Measurements from ENCODE around the gene NFKBIA. TPM values are rescaled to one million over a fixed set of nuclear protein-coding genes. Genes with fewer than 3 reads are reported as not detected.
A peak's percentile ranks its signal among the peaks of the same experiment; 100 is the strongest.

Gene NFKBIA
- total RNA-seq, 5 donors from 2014 or later (not counting 1 experiment from before 2014, with no cell fraction given): 129 to 1,245 (median 169) TPM

DNA sequence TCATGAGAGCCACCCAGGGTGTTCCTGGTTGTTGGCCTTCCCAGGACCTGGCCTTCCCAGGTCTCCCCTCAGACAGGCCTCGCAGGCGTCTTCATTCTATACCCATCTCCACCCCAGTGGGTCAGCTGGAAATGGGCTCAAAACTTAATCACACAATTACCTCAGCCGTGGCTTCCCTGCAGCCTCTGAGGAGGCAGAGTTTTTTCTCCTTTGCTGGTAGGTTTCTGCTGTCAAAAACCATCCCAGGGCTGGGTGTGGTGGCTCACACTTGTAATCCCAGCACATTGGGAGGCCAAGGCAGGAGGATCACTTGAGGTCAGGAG is 13.2 kb downstream of the NFKBIA start:
- H3K9me3 ChIP-seq: no peaks in the 10 kb centered on the region
- DNase-seq: no peak
- H3K4me1 Mint-ChIP-seq: no peaks in the 10 kb centered on the region
- H3K36me3 ChIP-seq (ENCODE audit: control insufficient read depth in 2 of 2, extremely low read depth in 1 of 2, insufficient read depth in 1 of 2, low read length in 1 of 2): no peaks in the 10 kb centered on the region
- no peak overlapping the region for H3K4me3 Mint-ChIP-seq
- no peaks in the 10 kb centered on the region for H3K27me3 ChIP-seq (replicated peaks in 1 of 2; ENCODE audit: control insufficient read depth in 2 of 2, extremely low read depth in 1 of 2, insufficient read depth in 2 of 2, low read length in 1 of 2)
- no peak overlapping the region for H3K27ac Mint-ChIP-seq
- ChIA-PET CTCF (interaction anchor here (0.5 kb wide), 2 partner anchors 10 to 16 kb away, joined by 4 read pairs; no protein-coding TSS in a partner anchor), POLR2A (interaction anchor here in 1 of 2 donors (0.7 kb wide), 1 partner anchor 16 kb away, joined by 3 read pairs; no protein-coding TSS in a partner anchor)
- H3K27me3 Mint-ChIP-seq: no peaks in the 10 kb centered on the region
- no peak overlapping the region for H3K27ac ChIP-seq (ENCODE audit: low read length)
- 76% methylated on average over 3 of the region's 3 CpGs for WGBS (ENCODE audit: insufficient coverage)
- H3K9me3 Mint-ChIP-seq: no peaks in the 10 kb centered on the region
- H3K4me3 ChIP-seq (ENCODE audit: control insufficient read depth in 1 of 2, extremely low read depth in 1 of 2, low read length in 1 of 2): no peak overlapping the region
- H3K36me3 Mint-ChIP-seq: no peaks in the 10 kb centered on the region
- H3K4me1 ChIP-seq (ENCODE audit: control insufficient read depth in 1 of 2, extremely low read depth in 1 of 2, insufficient read depth in 2 of 2, low read length in 2 of 2): peaks cover 0 to 15% of the 10 kb centered on the region in 2 experiments
- ATAC-seq (replicated peaks in 1 of 4): no peak

GRCh38 chr14:35390577-35391387 is 13.8 kb downstream of the NFKBIA start:
- Histone ChIP-seq H3K9me3 (no peaks in the 10 kb centered on the region), H3K27me3 (replicated peaks in 1 of 2; ENCODE audit: control insufficient read depth in 2 of 2, extremely low read depth in 1 of 2, insufficient read depth in 2 of 2, low read length in 1 of 2) (no peaks in the 10 kb centered on the region), H3K36me3 (ENCODE audit: control insufficient read depth in 2 of 2, extremely low read depth in 1 of 2, insufficient read depth in 1 of 2, low read length in 1 of 2) (no peaks in the 10 kb centered on the region), H3K27ac (ENCODE audit: low read length) (no peak overlapping the region), H3K4me3 (ENCODE audit: control insufficient read depth in 1 of 2, extremely low read depth in 1 of 2, low read length in 1 of 2) (no peak overlapping the region), H3K4me1 (ENCODE audit: control insufficient read depth in 1 of 2, extremely low read depth in 1 of 2, insufficient read depth in 2 of 2, low read length in 2 of 2) (peaks cover 0 to 15% of the 10 kb centered on the region in 2 experiments)
- 70% methylated on average over 8 of the region's 9 CpGs for WGBS (ENCODE audit: insufficient coverage)
- H3K36me3 Mint-ChIP-seq: no peaks in the 10 kb centered on the region
- no peaks in the 10 kb centered on the region for H3K4me1 Mint-ChIP-seq
- CTCF ChIA-PET: interaction anchor here (0.5 kb wide), 2 partner anchors 11 to 15 kb away, joined by 4 read pairs; no protein-coding TSS in a partner anchor
- H3K27ac Mint-ChIP-seq: no peak overlapping the region
- peak in 3 of 4 experiments; percentile 7 to 64 (median 38) for ATAC-seq (replicated peaks in 1 of 4)
- POLR2A ChIA-PET: interaction anchor here in 1 of 2 donors (0.6 to 0.7 kb wide), 3 partner anchors 14 to 424 kb away, joined by 3 to 6 read pairs (median 3); partner anchors contain the start of gene NFKBIA
- no peaks in the 10 kb centered on the region for H3K9me3 Mint-ChIP-seq
- no peak overlapping the region for H3K4me3 Mint-ChIP-seq
- H3K27me3 Mint-ChIP-seq: no peaks in the 10 kb centered on the region
- DNase-seq: peak in 2 of 35 experiments; percentile 20 to 55

GRCh38 chr14:35389315-35389667 is 15.3 kb downstream of the NFKBIA start:
- WGBS (ENCODE audit: insufficient coverage): 100% methylated on average over 1 of the region's 9 CpGs
- H3K36me3 ChIP-seq (ENCODE audit: control insufficient read depth in 2 of 2, extremely low read depth in 1 of 2, insufficient read depth in 1 of 2, low read length in 1 of 2): no peaks in the 10 kb centered on the region
- H3K4me3 ChIP-seq (ENCODE audit: control insufficient read depth in 1 of 2, extremely low read depth in 1 of 2, low read length in 1 of 2): no peak overlapping the region
- no peaks in the 10 kb centered on the region for H3K27me3 ChIP-seq (replicated peaks in 1 of 2; ENCODE audit: control insufficient read depth in 2 of 2, extremely low read depth in 1 of 2, insufficient read depth in 2 of 2, low read length in 1 of 2)
- Mint-ChIP-seq H3K4me1 (no peaks in the 10 kb centered on the region), H3K27ac (no peak overlapping the region), H3K36me3 (no peaks in the 10 kb centered on the region), H3K9me3 (no peaks in the 10 kb centered on the region), H3K27me3 (no peaks in the 10 kb centered on the region), H3K4me3 (no peak overlapping the region)
- no peaks in the 10 kb centered on the region for H3K9me3 ChIP-seq
- CTCF ChIA-PET: interaction anchor here in 1 of 2 donors (0.9 kb wide), 1 partner anchor 31 kb away, joined by 3 read pairs; no protein-coding TSS in a partner anchor
- DNase-seq: no peak
- H3K27ac ChIP-seq (ENCODE audit: low read length): no peak overlapping the region
- H3K4me1 ChIP-seq (ENCODE audit: control insufficient read depth in 1 of 2, extremely low read depth in 1 of 2, insufficient read depth in 2 of 2, low read length in 2 of 2): peaks cover 0 to 15% of the 10 kb centered on the region in 2 experiments
- POLR2A ChIA-PET: interaction anchor here in 1 of 2 donors (0.6 to 1.5 kb wide), 2 partner anchors 13 to 107 kb away, joined by 3 to 5 read pairs; no protein-coding TSS in a partner anchor
- no peak for ATAC-seq (replicated peaks in 1 of 4)

- Histone ChIP-seq H3K36me3 (ENCODE audit: control insufficient read depth in 2 of 2, extremely low read depth in 1 of 2, insufficient read depth in 1 of 2, low read length in 1 of 2) (no peaks in the 10 kb centered on the region), H3K27me3 (replicated peaks in 1 of 2; ENCODE audit: control insufficient read depth in 2 of 2, extremely low read depth in 1 of 2, insufficient read depth in 2 of 2, low read length in 1 of 2) (no peaks in the 10 kb centered on the region), H3K27ac (ENCODE audit: low read length) (no peak overlapping the region), H3K9me3 (no peaks in the 10 kb centered on the region), H3K4me1 (ENCODE audit: control insufficient read depth in 1 of 2, extremely low read depth in 1 of 2, insufficient read depth in 2 of 2, low read length in 2 of 2) (peaks cover 0 to 15% of the 10 kb centered on the region in 2 experiments), H3K4me3 (ENCODE audit: control insufficient read depth in 1 of 2, extremely low read depth in 1 of 2, low read length in 1 of 2) (no peak overlapping the region)
- WGBS (ENCODE audit: insufficient coverage): 85% methylated on average over 5 of the region's 14 CpGs
- CTCF ChIA-PET: no interaction called here
- Mint-ChIP-seq H3K9me3 (no peaks in the 10 kb centered on the region), H3K4me3 (no peak overlapping the region), H3K27ac (no peak overlapping the region), H3K36me3 (no peaks in the 10 kb centered on the region), H3K4me1 (no peaks in the 10 kb centered on the region), H3K27me3 (no peaks in the 10 kb centered on the region)
- DNase-seq (no peak), ATAC-seq (replicated peaks in 1 of 4) (no peak)
- POLR2A ChIA-PET: interaction anchor here (0.5 to 1.5 kb wide), 2 partner anchors 14 to 92 kb away, joined by 5 to 7 read pairs; no protein-coding TSS in a partner anchor
Measured at GRCh38 chr14:35388656-35389314, 15.8 kb downstream of the NFKBIA start.

DNA sequence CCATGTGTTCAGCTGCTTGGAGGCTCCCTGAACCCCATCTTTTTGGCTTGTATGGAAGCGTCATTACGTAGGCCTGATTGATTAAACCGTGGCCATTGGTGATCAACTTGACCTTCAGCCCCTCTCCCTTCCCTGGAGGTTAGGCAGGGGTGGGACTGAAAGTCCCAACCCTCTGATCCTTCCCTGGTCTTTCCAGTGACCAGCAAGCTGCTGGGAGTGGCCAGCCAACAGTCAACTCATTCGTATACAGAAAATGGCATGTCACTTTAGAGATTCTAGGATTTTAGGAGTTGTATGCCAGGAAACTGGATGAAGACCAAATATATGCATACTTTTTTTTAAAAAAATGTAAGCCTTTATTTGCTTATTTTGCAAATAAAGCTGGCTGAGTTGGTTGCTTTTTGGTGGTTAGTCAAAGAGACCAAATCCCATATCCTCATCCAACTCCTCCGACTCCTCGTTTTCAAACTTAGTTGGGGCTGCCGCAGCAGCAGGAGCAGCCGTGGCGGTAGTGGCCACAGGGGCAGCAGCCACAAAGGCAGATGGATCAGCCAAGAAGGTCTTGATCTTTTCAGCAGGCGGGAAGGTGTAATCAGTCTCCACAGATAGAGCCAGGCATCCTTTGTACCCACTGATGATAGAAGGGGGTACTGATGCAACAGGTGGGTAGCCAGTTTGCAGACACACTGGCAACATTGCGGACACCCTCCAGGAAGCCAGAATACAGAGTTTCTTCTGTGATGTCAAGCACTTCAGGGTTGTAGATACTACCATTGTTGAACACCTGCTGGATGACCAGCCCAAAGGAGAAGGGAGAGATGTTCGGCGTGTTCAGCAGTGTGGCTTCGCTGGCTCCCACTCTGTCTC is 16.6 kb downstream of the NFKBIA start:
- H3K27me3 Mint-ChIP-seq: no peaks in the 10 kb centered on the region
- Histone ChIP-seq H3K9me3 (no peaks in the 10 kb centered on the region), H3K27me3 (replicated peaks in 1 of 2; ENCODE audit: control insufficient read depth in 2 of 2, extremely low read depth in 1 of 2, insufficient read depth in 2 of 2, low read length in 1 of 2) (no peaks in the 10 kb centered on the region), H3K4me3 (ENCODE audit: control insufficient read depth in 1 of 2, extremely low read depth in 1 of 2, low read length in 1 of 2) (no peak overlapping the region), H3K27ac (ENCODE audit: low read length) (no peak overlapping the region), H3K4me1 (ENCODE audit: control insufficient read depth in 1 of 2, extremely low read depth in 1 of 2, insufficient read depth in 2 of 2, low read length in 2 of 2) (peaks cover 0 to 15% of the 10 kb centered on the region in 2 experiments), H3K36me3 (ENCODE audit: control insufficient read depth in 2 of 2, extremely low read depth in 1 of 2, insufficient read depth in 1 of 2, low read length in 1 of 2) (no peaks in the 10 kb centered on the region)
- ChIA-PET CTCF (interaction anchor here in 1 of 2 donors (0.9 kb wide), 1 partner anchor 159 kb away, joined by 3 read pairs; no protein-coding TSS in a partner anchor), POLR2A (interaction anchor here in 1 of 2 donors (0.5 to 0.6 kb wide), 2 partner anchors 11 to 328 kb away, joined by 3 to 5 read pairs; no protein-coding TSS in a partner anchor)
- no peaks in the 10 kb centered on the region for H3K9me3 Mint-ChIP-seq
- ATAC-seq (replicated peaks in 1 of 4): no peak
- no peak overlapping the region for H3K27ac Mint-ChIP-seq
- no peaks in the 10 kb centered on the region for H3K4me1 Mint-ChIP-seq
- no peak overlapping the region for H3K4me3 Mint-ChIP-seq
- no peaks in the 10 kb centered on the region for H3K36me3 Mint-ChIP-seq
- WGBS (ENCODE audit: insufficient coverage): 96% methylated on average over 10 of the region's 14 CpGs
- DNase-seq: no peak

All from T-cell (primary cell).